ENCODE data around the gene WDR89.

- TF ChIP-seq JUND (IDR thresholded peaks at IDR 0.05) (no peak), TAF1 (IDR thresholded peaks at IDR 0.05; ENCODE audit: borderline replicate concordance, low read depth, low read length) (no peak), FOXM1 (IDR thresholded peaks at IDR 0.05; ENCODE audit: low read depth) (no peak), YY1 (IDR thresholded peaks at IDR 0.05; ENCODE audit: low read depth) (no peak), CTCF (IDR thresholded peaks at IDR 0.05) (no peak), RAD21 (IDR thresholded peaks at IDR 0.05; ENCODE audit: low read length) (no peak), POLR2AphosphoS5 (IDR thresholded peaks at IDR 0.05; ENCODE audit: low read depth, low read length) (no peak)
Observed at GRCh38 chr14:63564318-63564717, 77.4 kb downstream of the WDR89 start.

Measured in SK-N-SH (cell line).